K562 (cell line): ENCODE data around the gene SOD1. TPM values are rescaled to one million over a fixed set of nuclear protein-coding genes. Genes with fewer than 3 reads are reported as not detected.

Experiments
- ARID2 ChIP-seq: fragments of 450-650 bp; IDR thresholded peaks from 2 replicates; pipeline ENCODE4 v1.6.1; 2017; ENCODE audit warnings: antibody characterized with exemption, mild to moderate bottlenecking
- CXXC5 ChIP-seq: fragments of 250-450 bp; sonication (Bioruptor Pico); IDR thresholded peaks from 2 replicates; pipeline ENCODE4 v1.8.0; 2022; ENCODE audit warnings: inconsistent platforms, mild to moderate bottlenecking, moderate library complexity
- E2F8 ChIP-seq: fragments of 450-650 bp; IDR thresholded peaks from 2 replicates; pipeline ENCODE4 v1.7.1; 2018; ENCODE audit warnings: mild to moderate bottlenecking, low read depth; ENCODE audit not compliant: partially characterized antibody
- ELF2 ChIP-seq: fragments of 250-450 bp; sonication (Bioruptor Pico); IDR thresholded peaks from 2 replicates; pipeline ENCODE4 v1.5.0; 2021; ENCODE audit warnings: mild to moderate bottlenecking
- HCFC1 ChIP-seq: IDR thresholded peaks from 2 replicates; pipeline ENCODE4 v1.6.1; 2012; ENCODE audit warnings: low read depth, low read length, improper control_type of control experiment
- HLTF ChIP-seq: fragments of 450-650 bp; IDR thresholded peaks from 2 replicates; pipeline ENCODE4 v1.6.1; 2016
- HNRNPL ChIP-seq: fragments of 200-400 bp; formaldehyde crosslinking; IDR thresholded peaks from 2 replicates; pipeline ENCODE4 v1.6.1; 2017; ENCODE audit warnings: low read depth, mild to moderate bottlenecking, low read length
- KAT8 ChIP-seq: fragments of 450-650 bp; IDR thresholded peaks from 2 replicates; pipeline ENCODE4 v1.6.1; 2016; ENCODE audit warnings: low read depth, mild to moderate bottlenecking
- MLX ChIP-seq, 2 experiments: fragments of 450-650 bp in 1 of 2; sonication (generic) in 1 of 2; formaldehyde crosslinking; conservative IDR thresholded peaks; 2 replicates each; pipeline versions ENCODE4 v1.4.0 to v1.8.1; 2020 to 2022; ENCODE audit warnings: mild to moderate bottlenecking in 1 of 2, missing genetic modification reagents in 1 of 2
- NBN ChIP-seq: fragments of 450-650 bp; IDR thresholded peaks from 2 replicates; pipeline ENCODE4 v1.6.1; 2016; ENCODE audit warnings: low read depth, mild to moderate bottlenecking
- NELFE ChIP-seq: IDR thresholded peaks from 2 replicates; pipeline ENCODE4 v1.6.1; 2011; ENCODE audit warnings: mild to moderate bottlenecking; ENCODE audit not compliant: insufficient read depth, insufficient read length
- NFATC3 ChIP-seq: fragments of 450-650 bp; IDR thresholded peaks from 2 replicates; pipeline ENCODE4 v1.6.1; 2017; ENCODE audit warnings: mild to moderate bottlenecking
- NUFIP1 ChIP-seq: fragments of 450-650 bp; IDR thresholded peaks from 2 replicates; pipeline ENCODE4 v1.6.1; 2018; ENCODE audit not compliant: partially characterized antibody
- POLR3A ChIP-seq: IDR thresholded peaks from 2 replicates; pipeline ENCODE4 v1.6.1; 2011; ENCODE audit warnings: borderline replicate concordance, mild to moderate bottlenecking, moderate library complexity; ENCODE audit not compliant: insufficient read length, insufficient read depth; ENCODE audit errors: extremely low read depth
- RBFOX2 ChIP-seq: fragments of 200-400 bp; formaldehyde crosslinking; IDR thresholded peaks from 2 replicates; pipeline ENCODE4 v1.6.1; 2017; ENCODE audit warnings: low read depth, mild to moderate bottlenecking, low read length, moderate library complexity
- SIN3B ChIP-seq: fragments of 450-650 bp; IDR thresholded peaks from 2 replicates; pipeline ENCODE4 v1.6.1; 2017; ENCODE audit warnings: low read depth, mild to moderate bottlenecking, moderate library complexity
- SMARCA4 ChIP-seq: fragments of 450-650 bp; IDR thresholded peaks from 2 replicates; pipeline ENCODE4 v1.6.1; 2016
- SNRNP70 ChIP-seq: fragments of 200-400 bp; formaldehyde crosslinking; optimal IDR thresholded peaks from 2 replicates; pipeline ENCODE3; 2017; ENCODE audit warnings: low read depth, low read length
- TFE3 ChIP-seq: fragments of 450-650 bp; formaldehyde crosslinking; IDR thresholded peaks from 2 replicates; pipeline ENCODE4 v1.4.0; 2020; ENCODE audit warnings: mild to moderate bottlenecking, mixed read lengths
- U2AF1 ChIP-seq: fragments of 200-400 bp; formaldehyde crosslinking; optimal IDR thresholded peaks from 2 replicates; pipeline ENCODE3; 2017; ENCODE audit warnings: mild to moderate bottlenecking, low read depth, low read length, moderate library complexity
- ZNF212 ChIP-seq: fragments of 450-650 bp; formaldehyde crosslinking; IDR thresholded peaks from 2 replicates; pipeline ENCODE4 v1.4.0; 2020; ENCODE audit warnings: mild to moderate bottlenecking
- ZNF589 ChIP-seq: fragments of 200-800 bp; sonication (Bioruptor generic); IDR thresholded peaks from 2 replicates; pipeline ENCODE4 v1.6.1; 2016; ENCODE audit warnings: low read depth, missing genetic modification characterization, missing compliant biosample characterization
- ZNF655 ChIP-seq: fragments of 250-450 bp; sonication (Bioruptor Pico); IDR thresholded peaks from 2 replicates; pipeline ENCODE4 v1.5.0; 2021
- ZNF76 ChIP-seq: fragments of 250-450 bp; sonication (Bioruptor Pico); IDR thresholded peaks from 2 replicates; pipeline ENCODE4 v1.4.0; 2020; ENCODE audit warnings: mild to moderate bottlenecking, moderate library complexity, borderline replicate concordance
- polyA plus RNA-seq, 8 experiments: library from polyadenylated mRNA; depleted of rRNA in 4 of 8; stranded (reverse) in 5 of 8; unstranded in 3 of 8; fragments of >200 nt; fragmentation: Nextera tagmentation in 2 of 8; fragmentation: Illumina TruSeq in 1 of 8; extraction: Ambion mirVana in 2 of 8; extraction: Trizol in 1 of 8; gene quantifications; 2 replicates each; pipeline versions ENCODE4 v1.2.1 to v1.2.3, GENCODE V29; 2011 to 2014; ENCODE audit warnings: inconsistent platforms in 1 of 8, missing spikeins in 1 of 8
- total RNA-seq, 7 experiments: library from RNA; depleted of rRNA in 6 of 7; stranded (reverse); fragments of >200 nt in 6 of 7; fragmentation: Illumina TruSeq in 2 of 7; extraction: Trizol in 2 of 7; gene quantifications; 2 replicates each; pipeline versions ENCODE4 v1.2.1 to v1.2.3, GENCODE V29; 2011 to 2021; ENCODE audit warnings: low replicate concordance in 1 of 7

The SOD1 gene
- total and polyA plus RNA-seq, 9 of the 15 experiments (the other 6 are each of a cell fraction or from before 2014, with no cell fraction given), result 452 to 1,409 (median 633) TPM

- TF ChIP-seq ZNF655 (CRISPR knock-in tag) (no peak), HNRNPL (peak; percentile 93), ARID2 (no peak), TFE3 (CRISPR knock-in tag) (no peak), KAT8 (no peak), SIN3B (peak; percentile 60; the same call in 1 of the 2 replicates), HCFC1 (no peak), CXXC5 (CRISPR knock-in tag) (peak; percentile 95), ZNF76 (CRISPR knock-in tag) (no peak), NELFE (peak; percentile 17), RBFOX2 (peak; percentile 100), E2F8 (no peak), HLTF (no peak), NFATC3 (no peak), SNRNP70 (no peak), ZNF212 (CRISPR knock-in tag) (no peak), U2AF1 (peak; percentile 26), NUFIP1 (peak; percentile 22), ZNF589 (no peak), NBN (no peak; the same call in none of the 2 replicates), MLX (CRISPR knock-in tag; conservative IDR thresholded peaks at IDR 0.05) (peak in 1 of 2 experiments; percentile 67; a peak in 1 of 4 replicates), ELF2 (CRISPR knock-in tag) (no peak), SMARCA4 (no peak), POLR3A (no peak)
Observed at GRCh38 chr21:31659536-31660258, at the start of gene SOD1 (continued).
